GM21528 (cell line): ENCODE results near the gene MYH10.

Experiments
- ATAC-seq: cut with Tn5 transposase; IDR thresholded peaks from one replicate; pipeline ENCODE4 v1.9.1; 2021; ENCODE audit warnings: mild to moderate bottlenecking, moderate library complexity; ENCODE audit not compliant: unreplicated experiment, low FRiP score

Gene MYH10

GRCh38 chr17:8477715-8478441 is 152.6 kb downstream of the MYH10 start:
- ATAC-seq = no peak

- no peak for ATAC-seq
These were observed 153.4 kb downstream of the MYH10 start for GRCh38 chr17:8477171-8477570.

GRCh38 chr17:8476741-8477140 is 153.8 kb downstream of the MYH10 start:
- no peak for ATAC-seq

- no peak for ATAC-seq
These were observed 154.7 kb downstream of the MYH10 start for GRCh38 chr17:8475781-8476180.

- no peak for ATAC-seq
These were observed 155.3 kb downstream of the MYH10 start for GRCh38 chr17:8475227-8475626.

- no peak for ATAC-seq
These were observed 155.7 kb downstream of the MYH10 start for GRCh38 chr17:8474826-8475225.

- ATAC-seq = no peak
These were observed 156.9 kb downstream of the MYH10 start for GRCh38 chr17:8473451-8474192.

GRCh38 chr17:8472663-8473062 is 157.9 kb downstream of the MYH10 start:
- no peak for ATAC-seq

GRCh38 chr17:8470447-8471047 is 160.0 kb downstream of the MYH10 start:
- ATAC-seq = no peak

GRCh38 chr17:8469964-8470363 is 160.6 kb downstream of the MYH10 start:
- no peak for ATAC-seq

- no peak for ATAC-seq
These were observed 161.5 kb downstream of the MYH10 start for GRCh38 chr17:8468980-8469379.

- ATAC-seq = no peak
These were observed 162.4 kb downstream of the MYH10 start for GRCh38 chr17:8468127-8468526.

- no peak for ATAC-seq
These were observed 163.0 kb downstream of the MYH10 start for GRCh38 chr17:8467527-8467926.

- ATAC-seq = no peak
These were observed 163.7 kb downstream of the MYH10 start for GRCh38 chr17:8466873-8467272.

GRCh38 chr17:8466456-8466855 is 164.1 kb downstream of the MYH10 start:
- no peak for ATAC-seq

GRCh38 chr17:8465759-8466158 is 164.8 kb downstream of the MYH10 start:
- ATAC-seq = no peak

GRCh38 chr17:8465356-8465755 is 165.2 kb downstream of the MYH10 start:
- ATAC-seq = no peak

- ATAC-seq = no peak
These were observed 165.6 kb downstream of the MYH10 start for GRCh38 chr17:8464941-8465340.

GRCh38 chr17:8463099-8463498 is 167.4 kb downstream of the MYH10 start:
- no peak for ATAC-seq

GRCh38 chr17:8462564-8462963 is 168.0 kb downstream of the MYH10 start:
- ATAC-seq = no peak

- ATAC-seq = no peak
These were observed 170.7 kb downstream of the MYH10 start for GRCh38 chr17:8459831-8460230.

GRCh38 chr17:8459107-8459506 is 171.4 kb downstream of the MYH10 start:
- no peak for ATAC-seq
